K562 (cell line): ENCODE results near the gene IFI30. TPM values are rescaled to one million over a fixed set of nuclear protein-coding genes. Genes with fewer than 3 reads are reported as not detected.

Experiments used
- ASH1L ChIP-seq: fragments of 450-650 bp; IDR thresholded peaks from 2 replicates; pipeline ENCODE4 v1.6.1; 2018; ENCODE audit warnings: borderline replicate concordance, mild to moderate bottlenecking, low read depth; ENCODE audit not compliant: partially characterized antibody
- FOXJ2 ChIP-seq: fragments of 200-800 bp; sonication (Bioruptor generic); IDR thresholded peaks from 2 replicates; pipeline ENCODE4 v1.6.1; 2016; ENCODE audit warnings: missing genetic modification characterization, missing compliant biosample characterization
- HCFC1 ChIP-seq: IDR thresholded peaks from 2 replicates; pipeline ENCODE4 v1.6.1; 2012; ENCODE audit warnings: low read depth, low read length, improper control_type of control experiment
- HNRNPLL ChIP-seq: fragments of 200-400 bp; formaldehyde crosslinking; IDR thresholded peaks from 2 replicates; pipeline ENCODE4 v1.6.1; 2017; ENCODE audit warnings: low read length, low read depth, mild to moderate bottlenecking; ENCODE audit not compliant: poor library complexity, severe bottlenecking
- JUN ChIP-seq, 2 experiments: sonication (generic) in 1 of 2; formaldehyde crosslinking in 1 of 2; IDR thresholded peaks; 2 replicates each; pipeline versions ENCODE4 v1.6.1 to v1.8.0; 2012 to 2022; ENCODE audit warnings: borderline replicate concordance in 2 of 2, mild to moderate bottlenecking in 2 of 2, improper control_type of control experiment in 1 of 2, low read depth in 1 of 2, low read length in 1 of 2, missing genetic modification reagents in 1 of 2
- SREBF2 ChIP-seq: sonication (generic); formaldehyde crosslinking; IDR thresholded peaks from 2 replicates; pipeline ENCODE4 v1.4.0; 2020; ENCODE audit warnings: mild to moderate bottlenecking, missing genetic modification reagents
- ZNF175 ChIP-seq: fragments of 200-800 bp; sonication (Bioruptor generic); IDR thresholded peaks from 2 replicates; pipeline ENCODE4 v1.6.1; 2016; ENCODE audit warnings: low read depth, mild to moderate bottlenecking, missing genetic modification characterization, missing compliant biosample characterization
- ZNF699 ChIP-seq: fragments of 250-450 bp; sonication (Bioruptor Pico); IDR thresholded peaks from 2 replicates; pipeline ENCODE4 v1.8.0; 2021; ENCODE audit warnings: mild to moderate bottlenecking, moderate library complexity; ENCODE audit not compliant: insufficient replicate concordance
- polyA plus RNA-seq, 8 experiments: library from polyadenylated mRNA; depleted of rRNA in 4 of 8; stranded (reverse) in 5 of 8; unstranded in 3 of 8; fragments of >200 nt; fragmentation: Nextera tagmentation in 2 of 8; fragmentation: Illumina TruSeq in 1 of 8; extraction: Ambion mirVana in 2 of 8; extraction: Trizol in 1 of 8; gene quantifications; 2 replicates each; pipeline versions ENCODE4 v1.2.1 to v1.2.3, GENCODE V29; 2011 to 2014; ENCODE audit warnings: inconsistent platforms in 1 of 8, missing spikeins in 1 of 8
- total RNA-seq, 7 experiments: library from RNA; depleted of rRNA in 6 of 7; stranded (reverse); fragments of >200 nt in 6 of 7; fragmentation: Illumina TruSeq in 2 of 7; extraction: Trizol in 2 of 7; gene quantifications; 2 replicates each; pipeline versions ENCODE4 v1.2.1 to v1.2.3, GENCODE V29; 2011 to 2021; ENCODE audit warnings: low replicate concordance in 1 of 7
- TF ChIP-seq, protein P1 (sequence below), 3 experiments: fragments of 200-800 bp in 1 of 3; fragments of 250-450 bp in 1 of 3; fragments of 450-650 bp in 1 of 3; sonication (Bioruptor Pico) in 1 of 3; sonication (Bioruptor generic) in 1 of 3; formaldehyde crosslinking in 1 of 3; IDR thresholded peaks; 2 replicates each; pipeline versions ENCODE4 v1.6.1 to v1.8.0; 2016 to 2022; ENCODE audit warnings: mild to moderate bottlenecking in 2 of 3, missing genetic modification characterization in 2 of 3, missing compliant biosample characterization in 1 of 3, moderate library complexity in 1 of 3
- TF ChIP-seq, protein P2 (sequence below): fragments of 450-650 bp; conservative IDR thresholded peaks from 2 replicates; pipeline ENCODE4 v1.6.1; 2016; ENCODE audit warnings: missing genetic modification characterization, low read depth, mild to moderate bottlenecking, missing compliant biosample characterization, moderate library complexity
- TF ChIP-seq, protein P3 (sequence below): fragments of 200-800 bp; sonication (Bioruptor generic); IDR thresholded peaks from 2 replicates; pipeline ENCODE4 v1.6.1; 2016; ENCODE audit warnings: missing genetic modification characterization, missing compliant biosample characterization
- TF ChIP-seq, protein P4 (sequence below), 2 experiments: fragments of 450-650 bp; conservative IDR thresholded peaks; 2 replicates each; pipeline ENCODE4 v1.6.1; 2017; ENCODE audit warnings: mild to moderate bottlenecking in 2 of 2, moderate library complexity in 2 of 2

Gene IFI30
- total and polyA plus RNA-seq, 9 of the 15 experiments (the other 6 are each of a cell fraction or from before 2014, with no cell fraction given), result 63.7 to 430 (median 109) TPM

DNA sequence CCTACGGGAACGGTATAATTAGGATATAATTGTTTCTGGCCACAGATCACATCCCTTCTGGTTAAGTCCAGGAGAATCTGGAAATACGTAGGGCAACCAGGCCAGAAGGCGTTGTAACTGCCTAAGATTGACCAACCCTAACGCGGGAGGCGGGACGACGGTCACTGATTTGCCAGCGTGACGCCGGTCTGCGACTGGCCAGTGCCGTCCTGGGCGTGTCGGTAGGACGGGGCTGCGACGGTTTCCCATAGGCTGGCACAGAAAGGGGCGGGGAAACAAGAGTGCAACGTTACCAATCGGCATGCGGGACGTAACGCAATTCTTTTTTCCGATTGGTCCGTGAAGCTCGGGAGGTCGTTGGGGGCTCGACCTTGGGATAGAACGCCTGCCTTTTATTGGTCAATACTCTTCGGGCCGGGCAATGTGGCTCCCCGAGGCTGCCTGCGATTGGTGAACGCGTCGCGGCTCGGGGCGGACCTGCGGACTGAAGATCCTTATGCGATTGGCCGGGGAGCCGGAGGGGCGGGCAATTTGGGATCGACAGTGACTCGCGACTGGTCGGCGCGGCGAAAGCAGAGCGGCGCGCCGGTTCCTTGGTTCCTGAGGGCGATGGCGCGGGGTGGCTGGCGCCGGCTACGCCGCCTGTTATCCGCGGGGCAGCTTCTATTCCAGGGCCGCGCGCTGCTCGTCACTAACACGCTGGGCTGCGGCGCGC, 19.2 kb downstream of the IFI30 start, which contains the start of gene MPV17L2 (continued):
- TF ChIP-seq HCFC1 (peak; percentile 32; the same call in 1 of the 2 replicates), ZNF175 (CRISPR knock-in tag) (peak; percentile 97), HNRNPLL (peak; percentile 52), JUN (IDR thresholded peaks at IDR 0.05; ENCODE audit: borderline replicate concordance, low read depth, low read length) (peak; percentile 18; the same call in 1 of the 2 replicates), JUN (CRISPR knock-in tag; IDR thresholded peaks at IDR 0.05; ENCODE audit: borderline replicate concordance) (no peak), ASH1L (peak; percentile 99), FOXJ2 (tag) (peak; percentile 90), ZNF699 (CRISPR knock-in tag) (no peak), SREBF2 (CRISPR knock-in tag) (no peak)
- TF ChIP-seq, protein P1, sequence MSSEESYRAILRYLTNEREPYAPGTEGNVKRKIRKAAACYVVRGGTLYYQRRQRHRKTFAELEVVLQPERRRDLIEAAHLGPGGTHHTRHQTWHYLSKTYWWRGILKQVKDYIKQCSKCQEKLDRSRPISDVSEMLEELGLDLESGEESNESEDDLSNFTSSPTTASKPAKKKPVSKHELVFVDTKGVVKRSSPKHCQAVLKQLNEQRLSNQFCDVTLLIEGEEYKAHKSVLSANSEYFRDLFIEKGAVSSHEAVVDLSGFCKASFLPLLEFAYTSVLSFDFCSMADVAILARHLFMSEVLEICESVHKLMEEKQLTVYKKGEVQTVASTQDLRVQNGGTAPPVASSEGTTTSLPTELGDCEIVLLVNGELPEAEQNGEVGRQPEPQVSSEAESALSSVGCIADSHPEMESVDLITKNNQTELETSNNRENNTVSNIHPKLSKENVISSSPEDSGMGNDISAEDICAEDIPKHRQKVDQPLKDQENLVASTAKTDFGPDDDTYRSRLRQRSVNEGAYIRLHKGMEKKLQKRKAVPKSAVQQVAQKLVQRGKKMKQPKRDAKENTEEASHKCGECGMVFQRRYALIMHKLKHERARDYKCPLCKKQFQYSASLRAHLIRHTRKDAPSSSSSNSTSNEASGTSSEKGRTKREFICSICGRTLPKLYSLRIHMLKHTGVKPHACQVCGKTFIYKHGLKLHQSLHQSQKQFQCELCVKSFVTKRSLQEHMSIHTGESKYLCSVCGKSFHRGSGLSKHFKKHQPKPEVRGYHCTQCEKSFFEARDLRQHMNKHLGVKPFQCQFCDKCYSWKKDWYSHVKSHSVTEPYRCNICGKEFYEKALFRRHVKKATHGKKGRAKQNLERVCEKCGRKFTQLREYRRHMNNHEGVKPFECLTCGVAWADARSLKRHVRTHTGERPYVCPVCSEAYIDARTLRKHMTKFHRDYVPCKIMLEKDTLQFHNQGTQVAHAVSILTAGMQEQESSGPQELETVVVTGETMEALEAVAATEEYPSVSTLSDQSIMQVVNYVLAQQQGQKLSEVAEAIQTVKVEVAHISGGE (CRISPR knock-in tag; IDR thresholded peaks at IDR 0.05), result peak in 1 of 3 experiments; percentile 83; a peak in 2 of 6 replicates
- TF ChIP-seq, protein P2, sequence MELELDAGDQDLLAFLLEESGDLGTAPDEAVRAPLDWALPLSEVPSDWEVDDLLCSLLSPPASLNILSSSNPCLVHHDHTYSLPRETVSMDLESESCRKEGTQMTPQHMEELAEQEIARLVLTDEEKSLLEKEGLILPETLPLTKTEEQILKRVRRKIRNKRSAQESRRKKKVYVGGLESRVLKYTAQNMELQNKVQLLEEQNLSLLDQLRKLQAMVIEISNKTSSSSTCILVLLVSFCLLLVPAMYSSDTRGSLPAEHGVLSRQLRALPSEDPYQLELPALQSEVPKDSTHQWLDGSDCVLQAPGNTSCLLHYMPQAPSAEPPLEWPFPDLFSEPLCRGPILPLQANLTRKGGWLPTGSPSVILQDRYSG (tag), result peak; percentile 85; the same call in 1 of the 2 replicates
- TF ChIP-seq, protein P3, sequence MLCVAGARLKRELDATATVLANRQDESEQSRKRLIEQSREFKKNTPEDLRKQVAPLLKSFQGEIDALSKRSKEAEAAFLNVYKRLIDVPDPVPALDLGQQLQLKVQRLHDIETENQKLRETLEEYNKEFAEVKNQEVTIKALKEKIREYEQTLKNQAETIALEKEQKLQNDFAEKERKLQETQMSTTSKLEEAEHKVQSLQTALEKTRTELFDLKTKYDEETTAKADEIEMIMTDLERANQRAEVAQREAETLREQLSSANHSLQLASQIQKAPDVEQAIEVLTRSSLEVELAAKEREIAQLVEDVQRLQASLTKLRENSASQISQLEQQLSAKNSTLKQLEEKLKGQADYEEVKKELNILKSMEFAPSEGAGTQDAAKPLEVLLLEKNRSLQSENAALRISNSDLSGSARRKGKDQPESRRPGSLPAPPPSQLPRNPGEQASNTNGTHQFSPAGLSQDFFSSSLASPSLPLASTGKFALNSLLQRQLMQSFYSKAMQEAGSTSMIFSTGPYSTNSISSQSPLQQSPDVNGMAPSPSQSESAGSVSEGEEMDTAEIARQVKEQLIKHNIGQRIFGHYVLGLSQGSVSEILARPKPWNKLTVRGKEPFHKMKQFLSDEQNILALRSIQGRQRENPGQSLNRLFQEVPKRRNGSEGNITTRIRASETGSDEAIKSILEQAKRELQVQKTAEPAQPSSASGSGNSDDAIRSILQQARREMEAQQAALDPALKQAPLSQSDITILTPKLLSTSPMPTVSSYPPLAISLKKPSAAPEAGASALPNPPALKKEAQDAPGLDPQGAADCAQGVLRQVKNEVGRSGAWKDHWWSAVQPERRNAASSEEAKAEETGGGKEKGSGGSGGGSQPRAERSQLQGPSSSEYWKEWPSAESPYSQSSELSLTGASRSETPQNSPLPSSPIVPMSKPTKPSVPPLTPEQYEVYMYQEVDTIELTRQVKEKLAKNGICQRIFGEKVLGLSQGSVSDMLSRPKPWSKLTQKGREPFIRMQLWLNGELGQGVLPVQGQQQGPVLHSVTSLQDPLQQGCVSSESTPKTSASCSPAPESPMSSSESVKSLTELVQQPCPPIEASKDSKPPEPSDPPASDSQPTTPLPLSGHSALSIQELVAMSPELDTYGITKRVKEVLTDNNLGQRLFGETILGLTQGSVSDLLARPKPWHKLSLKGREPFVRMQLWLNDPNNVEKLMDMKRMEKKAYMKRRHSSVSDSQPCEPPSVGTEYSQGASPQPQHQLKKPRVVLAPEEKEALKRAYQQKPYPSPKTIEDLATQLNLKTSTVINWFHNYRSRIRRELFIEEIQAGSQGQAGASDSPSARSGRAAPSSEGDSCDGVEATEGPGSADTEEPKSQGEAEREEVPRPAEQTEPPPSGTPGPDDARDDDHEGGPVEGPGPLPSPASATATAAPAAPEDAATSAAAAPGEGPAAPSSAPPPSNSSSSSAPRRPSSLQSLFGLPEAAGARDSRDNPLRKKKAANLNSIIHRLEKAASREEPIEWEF (CRISPR knock-in tag), result peak; percentile 94
- TF ChIP-seq, protein P4, sequence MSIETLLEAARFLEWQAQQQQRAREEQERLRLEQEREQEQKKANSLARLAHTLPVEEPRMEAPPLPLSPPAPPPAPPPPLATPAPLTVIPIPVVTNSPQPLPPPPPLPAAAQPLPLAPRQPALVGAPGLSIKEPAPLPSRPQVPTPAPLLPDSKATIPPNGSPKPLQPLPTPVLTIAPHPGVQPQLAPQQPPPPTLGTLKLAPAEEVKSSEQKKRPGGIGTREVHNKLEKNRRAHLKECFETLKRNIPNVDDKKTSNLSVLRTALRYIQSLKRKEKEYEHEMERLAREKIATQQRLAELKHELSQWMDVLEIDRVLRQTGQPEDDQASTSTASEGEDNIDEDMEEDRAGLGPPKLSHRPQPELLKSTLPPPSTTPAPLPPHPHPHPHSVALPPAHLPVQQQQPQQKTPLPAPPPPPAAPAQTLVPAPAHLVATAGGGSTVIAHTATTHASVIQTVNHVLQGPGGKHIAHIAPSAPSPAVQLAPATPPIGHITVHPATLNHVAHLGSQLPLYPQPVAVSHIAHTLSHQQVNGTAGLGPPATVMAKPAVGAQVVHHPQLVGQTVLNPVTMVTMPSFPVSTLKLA (conservative IDR thresholded peaks at IDR 0.05), result peak; percentile 63 to 85
